GM12872 (cell line): Measurements from ENCODE around the gene DOCK10.

Experiments
- TF ChIP-seq, protein P1 (sequence below): IDR thresholded peaks from 3 replicates; pipeline ENCODE4 v1.5.1; 2011; ENCODE audit warnings: low read depth, mild to moderate bottlenecking, low read length, moderate library complexity; ENCODE audit not compliant: insufficient read depth

Gene DOCK10

GRCh38 chr2:224803930-224804329 lies 238.3 kb downstream of the DOCK10 start:
- TF ChIP-seq, protein P1, sequence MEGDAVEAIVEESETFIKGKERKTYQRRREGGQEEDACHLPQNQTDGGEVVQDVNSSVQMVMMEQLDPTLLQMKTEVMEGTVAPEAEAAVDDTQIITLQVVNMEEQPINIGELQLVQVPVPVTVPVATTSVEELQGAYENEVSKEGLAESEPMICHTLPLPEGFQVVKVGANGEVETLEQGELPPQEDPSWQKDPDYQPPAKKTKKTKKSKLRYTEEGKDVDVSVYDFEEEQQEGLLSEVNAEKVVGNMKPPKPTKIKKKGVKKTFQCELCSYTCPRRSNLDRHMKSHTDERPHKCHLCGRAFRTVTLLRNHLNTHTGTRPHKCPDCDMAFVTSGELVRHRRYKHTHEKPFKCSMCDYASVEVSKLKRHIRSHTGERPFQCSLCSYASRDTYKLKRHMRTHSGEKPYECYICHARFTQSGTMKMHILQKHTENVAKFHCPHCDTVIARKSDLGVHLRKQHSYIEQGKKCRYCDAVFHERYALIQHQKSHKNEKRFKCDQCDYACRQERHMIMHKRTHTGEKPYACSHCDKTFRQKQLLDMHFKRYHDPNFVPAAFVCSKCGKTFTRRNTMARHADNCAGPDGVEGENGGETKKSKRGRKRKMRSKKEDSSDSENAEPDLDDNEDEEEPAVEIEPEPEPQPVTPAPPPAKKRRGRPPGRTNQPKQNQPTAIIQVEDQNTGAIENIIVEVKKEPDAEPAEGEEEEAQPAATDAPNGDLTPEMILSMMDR = no peak

GRCh38 chr2:224802407-224802806 lies 239.9 kb downstream of the DOCK10 start:
- TF ChIP-seq, protein P1 = no peak

GRCh38 chr2:224801360-224801759 lies 240.9 kb downstream of the DOCK10 start:
- TF ChIP-seq, protein P1 = no peak

DNA sequence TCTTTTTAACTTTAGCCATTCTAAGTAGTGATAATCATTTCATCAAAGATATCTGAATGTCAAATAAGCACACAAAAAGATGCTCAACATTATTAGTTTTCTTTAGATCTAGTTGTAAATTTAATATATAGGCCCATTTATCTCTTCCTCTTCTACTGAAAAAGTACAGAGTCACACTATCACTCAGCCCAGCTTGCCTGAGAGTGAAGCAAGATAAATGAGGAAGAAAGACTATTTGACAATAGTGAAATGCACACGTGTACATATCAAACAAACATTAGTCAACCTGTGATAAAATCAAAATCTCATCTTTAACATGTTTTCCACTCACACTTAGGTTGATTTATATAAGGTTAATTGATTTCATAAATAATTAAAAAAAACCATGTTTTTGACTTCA lies 242.6 kb downstream of the DOCK10 start:
- TF ChIP-seq, protein P1 = no peak

DNA sequence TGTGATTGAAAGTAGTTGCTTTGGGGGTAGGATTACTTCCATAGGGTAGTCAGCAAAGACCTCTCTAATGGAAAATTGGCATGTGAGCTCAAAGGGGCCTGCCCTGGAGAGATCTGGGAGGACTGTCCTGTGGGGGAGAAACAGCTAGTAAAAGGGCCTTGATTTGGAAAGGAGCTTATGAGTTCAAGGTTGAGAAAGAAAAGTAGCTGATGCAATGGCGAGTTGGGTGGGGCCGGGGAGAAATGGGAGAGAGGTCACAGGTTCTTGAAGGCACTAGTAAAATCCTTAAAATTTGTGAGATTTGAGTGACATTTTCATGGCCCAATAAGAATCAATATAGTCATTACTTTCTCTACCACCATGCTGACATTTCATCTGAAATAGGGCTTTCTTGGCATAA lies 244.1 kb downstream of the DOCK10 start:
- TF ChIP-seq, protein P1 = no peak

DNA sequence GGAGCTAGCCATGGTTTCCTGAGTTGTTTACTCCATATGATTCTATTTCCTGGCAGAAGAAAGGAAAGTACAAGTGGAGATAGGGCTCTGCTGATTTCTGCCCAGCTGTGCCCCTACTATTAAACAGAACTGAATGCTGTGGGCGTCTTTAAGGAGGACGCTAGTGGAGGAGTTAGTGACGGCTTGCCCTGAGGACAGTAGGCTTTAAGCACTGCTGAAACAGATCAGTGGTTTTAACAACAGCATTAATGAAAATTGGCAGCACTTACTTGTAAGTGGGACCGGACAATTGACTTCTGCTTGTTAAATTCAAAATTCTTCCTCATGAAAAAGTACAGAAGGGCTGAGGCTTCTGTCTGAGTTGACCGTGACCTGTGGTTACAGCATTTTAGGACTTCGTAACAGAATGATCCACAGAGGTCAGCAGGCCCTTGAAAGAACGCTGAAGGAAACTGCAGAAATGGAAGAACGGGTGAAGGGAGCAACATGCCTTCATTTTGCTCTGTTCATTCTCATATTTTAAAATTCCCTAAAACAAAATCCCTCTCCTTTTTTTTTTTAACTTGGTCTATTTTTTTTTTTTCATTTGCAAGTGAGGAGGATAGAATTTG lies 245.5 kb downstream of the DOCK10 start:
- TF ChIP-seq, protein P1 = no peak

- TF ChIP-seq, protein P1 = no peak
These were observed 248.3 kb downstream of the DOCK10 start for GRCh38 chr2:224793946-224794345.
